Thymus (tissue), 11 donors: ENCODE measurements around the gene SAMD9L. TPM values are rescaled to one million over a fixed set of nuclear protein-coding genes. Genes with fewer than 3 reads are reported as not detected.

Experiments used
- DNase-seq, 9 donors: peaks; one replicate each; pipeline ENCODE4 v3.0.0-alpha.2; 2013; ENCODE audit warnings: low spot score in 9 of 9, low read depth in 6 of 9, missing footprints in 1 of 9
- H3K27ac ChIP-seq, 2 donors: one replicate each; pipeline ENCODE4 v1.5.1; 2013; ENCODE audit warnings: control low read depth in 1 of 2, low read depth in 1 of 2, low read length in 1 of 2, mild to moderate bottlenecking in 1 of 2, moderate library complexity in 1 of 2
- H3K27me3 ChIP-seq, 2 donors: one replicate each; pipeline ENCODE4 v1.5.1; 2013; ENCODE audit warnings: low read length in 1 of 2; ENCODE audit not compliant: control insufficient read depth in 2 of 2, insufficient read depth in 1 of 2
- H3K36me3 ChIP-seq, 2 donors: one replicate each; pipeline ENCODE4 v1.5.1; 2013; ENCODE audit warnings: low read length in 1 of 2, mild to moderate bottlenecking in 1 of 2, moderate library complexity in 1 of 2; ENCODE audit not compliant: control insufficient read depth in 2 of 2, insufficient read depth in 2 of 2
- H3K4me1 ChIP-seq, 2 donors: one replicate each; pipeline ENCODE4 v1.5.1; 2013; ENCODE audit warnings: low read length in 2 of 2; ENCODE audit not compliant: control insufficient read depth in 2 of 2, insufficient read depth in 2 of 2
- H3K4me3 ChIP-seq, 2 donors: one replicate each; pipeline ENCODE4 v1.5.1; 2013; ENCODE audit warnings: low read length in 2 of 2, control low read depth in 1 of 2, mild to moderate bottlenecking in 1 of 2
- H3K9me3 ChIP-seq, 2 donors: one replicate each; pipeline ENCODE4 v1.5.1; 2013; ENCODE audit warnings: low read length in 1 of 2, mild to moderate bottlenecking in 1 of 2; ENCODE audit not compliant: control insufficient read depth in 2 of 2, insufficient read depth in 1 of 2
- WGBS: extraction: QIAGEN DNeasy Blood & Tissue Kit; methylation state at CpG from one replicate; pipeline ENCODE4 v1.1.7; 2013; 5-methylcytosine and 5-hydroxymethylcytosine counted together
- polyA plus RNA-seq: library from polyadenylated mRNA; stranded (reverse); fragments of 200-250 nt; gene quantifications from one replicate; pipeline ENCODE4 v1.2.3, GENCODE V29; 2013
- total RNA-seq: library from RNA; stranded (reverse); fragments of 120-200 nt; gene quantifications from one replicate; pipeline ENCODE4 v1.2.4, GENCODE V29; 2013
- donor health status: healthy.

The SAMD9L gene
- total and polyA plus RNA-seq, 2 donors = 20.3 to 38.5 TPM

- Histone ChIP-seq H3K27ac (no peak overlapping the region), H3K4me3 (no peak overlapping the region), H3K9me3 (peaks cover 0 to 5% of the 10 kb centered on the region in 2 donors), H3K27me3 (no peaks in the 10 kb centered on the region), H3K4me1 (no peaks in the 10 kb centered on the region), H3K36me3 (no peaks in the 10 kb centered on the region)
- no peak for DNase-seq
- 96% methylated on average over 2 of the region's 2 CpGs for WGBS
Observed at GRCh38 chr7:93175219-93175618, 27.0 kb upstream of the SAMD9L start.

GRCh38 chr7:93172683-93173082 is 24.5 kb upstream of the SAMD9L start:
- 92% methylated on average over 2 of the region's 2 CpGs for WGBS
- Histone ChIP-seq H3K27ac (no peak overlapping the region), H3K4me3 (no peak overlapping the region), H3K4me1 (no peaks in the 10 kb centered on the region), H3K9me3 (peaks cover 0 to 13% of the 10 kb centered on the region in 2 donors), H3K27me3 (no peaks in the 10 kb centered on the region), H3K36me3 (no peaks in the 10 kb centered on the region)
- no peak for DNase-seq

GRCh38 chr7:93171606-93172226 is 23.5 kb upstream of the SAMD9L start:
- H3K27me3 ChIP-seq = no peaks in the 10 kb centered on the region
- peaks cover 0 to 13% of the 10 kb centered on the region in 2 donors for H3K9me3 ChIP-seq
- H3K4me3 ChIP-seq = no peak overlapping the region
- no peak for DNase-seq
- H3K36me3 ChIP-seq = no peaks in the 10 kb centered on the region
- H3K27ac ChIP-seq = no peak overlapping the region
- 79% methylated on average over 2 of the region's 2 CpGs for WGBS
- H3K4me1 ChIP-seq = no peaks in the 10 kb centered on the region

- H3K36me3 ChIP-seq = no peaks in the 10 kb centered on the region
- H3K27ac ChIP-seq = no peak overlapping the region
- peak in 1 of 9 donors; percentile 13 for DNase-seq
- 91% methylated on average over 1 of the region's 1 CpG for WGBS
- no peaks in the 10 kb centered on the region for H3K27me3 ChIP-seq
- peaks cover 3 to 20% of the 10 kb centered on the region in 2 donors for H3K9me3 ChIP-seq
- no peak overlapping the region for H3K4me3 ChIP-seq
- no peaks in the 10 kb centered on the region for H3K4me1 ChIP-seq
Observed at GRCh38 chr7:93165447-93165846, 17.3 kb upstream of the SAMD9L start.

GRCh38 chr7:93164766-93165165 is 16.6 kb upstream of the SAMD9L start:
- WGBS = 77% methylated on average over 2 of the region's 2 CpGs

GRCh38 chr7:93161181-93161762 is 13.1 kb upstream of the SAMD9L start:
- 76% methylated on average over 3 of the region's 3 CpGs for WGBS
- no peak overlapping the region for H3K4me3 ChIP-seq
- no peaks in the 10 kb centered on the region for H3K27me3 ChIP-seq
- peaks cover 3 to 9% of the 10 kb centered on the region in 2 donors for H3K9me3 ChIP-seq
- no peak for DNase-seq
- H3K36me3 ChIP-seq = no peaks in the 10 kb centered on the region
- no peaks in the 10 kb centered on the region for H3K4me1 ChIP-seq
- no peak overlapping the region for H3K27ac ChIP-seq

More at GRCh38 chr7:93164766-93165165, 16.6 kb upstream of the SAMD9L start:
- Histone ChIP-seq H3K9me3 (peaks cover 3 to 13% of the 10 kb centered on the region in 2 donors), H3K4me1 (no peaks in the 10 kb centered on the region), H3K27ac (no peak overlapping the region), H3K4me3 (no peak overlapping the region), H3K36me3 (no peaks in the 10 kb centered on the region), H3K27me3 (no peaks in the 10 kb centered on the region)
- DNase-seq = no peak

- Histone ChIP-seq H3K4me3 (no peak overlapping the region), H3K36me3 (no peaks in the 10 kb centered on the region), H3K4me1 (no peaks in the 10 kb centered on the region), H3K27ac (no peak overlapping the region), H3K9me3 (peaks cover 3 to 9% of the 10 kb centered on the region in 2 donors), H3K27me3 (no peaks in the 10 kb centered on the region)
- WGBS = 91% methylated on average over 1 of the region's 1 CpG
- no peak for DNase-seq
Observed at GRCh38 chr7:93160410-93160809, 12.2 kb upstream of the SAMD9L start.

- Histone ChIP-seq H3K4me3 (no peak overlapping the region), H3K9me3 (peaks cover 3 to 9% of the 10 kb centered on the region in 2 donors), H3K27ac (no peak overlapping the region), H3K36me3 (no peaks in the 10 kb centered on the region), H3K4me1 (no peaks in the 10 kb centered on the region), H3K27me3 (no peaks in the 10 kb centered on the region)
- WGBS = 96% methylated on average over 3 of the region's 3 CpGs
- DNase-seq = no peak
Observed at GRCh38 chr7:93159490-93159889, 11.3 kb upstream of the SAMD9L start.

- WGBS = 96% methylated on average over 1 of the region's 1 CpG
Observed at GRCh38 chr7:93156884-93157283, 8.7 kb upstream of the SAMD9L start.

More at GRCh38 chr7:93156884-93157283, 8.7 kb upstream of the SAMD9L start:
- Histone ChIP-seq H3K27me3 (no peaks in the 10 kb centered on the region), H3K27ac (no peak overlapping the region), H3K9me3 (peaks cover 3 to 6% of the 10 kb centered on the region in 2 donors), H3K4me3 (no peak overlapping the region), H3K36me3 (no peaks in the 10 kb centered on the region), H3K4me1 (no peaks in the 10 kb centered on the region)
- no peak for DNase-seq
